ENCODE measurements around the gene S100A9.

The S100A9 gene

DNA sequence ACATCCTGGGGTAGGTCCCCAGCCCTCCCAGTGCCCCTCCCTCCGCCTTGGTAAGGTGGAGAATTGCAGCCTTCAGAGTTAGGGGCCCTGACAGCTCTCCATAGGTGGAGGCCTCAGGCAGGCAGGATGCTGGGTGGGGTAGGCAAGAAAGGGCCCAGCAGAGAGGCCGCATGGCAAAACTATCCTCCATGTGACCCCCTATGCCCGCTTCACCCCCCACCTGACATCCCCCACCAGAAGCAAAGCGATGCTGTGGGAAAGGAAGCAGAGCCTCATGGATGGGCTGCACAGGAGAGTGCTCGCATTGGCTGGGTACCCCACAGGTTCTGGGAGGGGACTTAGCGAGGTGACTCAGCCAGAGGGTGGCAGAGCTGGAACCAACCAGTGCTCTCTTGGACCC is 1.6 kb downstream of the S100A9 start:
- TF ChIP-seq, protein P1, sequence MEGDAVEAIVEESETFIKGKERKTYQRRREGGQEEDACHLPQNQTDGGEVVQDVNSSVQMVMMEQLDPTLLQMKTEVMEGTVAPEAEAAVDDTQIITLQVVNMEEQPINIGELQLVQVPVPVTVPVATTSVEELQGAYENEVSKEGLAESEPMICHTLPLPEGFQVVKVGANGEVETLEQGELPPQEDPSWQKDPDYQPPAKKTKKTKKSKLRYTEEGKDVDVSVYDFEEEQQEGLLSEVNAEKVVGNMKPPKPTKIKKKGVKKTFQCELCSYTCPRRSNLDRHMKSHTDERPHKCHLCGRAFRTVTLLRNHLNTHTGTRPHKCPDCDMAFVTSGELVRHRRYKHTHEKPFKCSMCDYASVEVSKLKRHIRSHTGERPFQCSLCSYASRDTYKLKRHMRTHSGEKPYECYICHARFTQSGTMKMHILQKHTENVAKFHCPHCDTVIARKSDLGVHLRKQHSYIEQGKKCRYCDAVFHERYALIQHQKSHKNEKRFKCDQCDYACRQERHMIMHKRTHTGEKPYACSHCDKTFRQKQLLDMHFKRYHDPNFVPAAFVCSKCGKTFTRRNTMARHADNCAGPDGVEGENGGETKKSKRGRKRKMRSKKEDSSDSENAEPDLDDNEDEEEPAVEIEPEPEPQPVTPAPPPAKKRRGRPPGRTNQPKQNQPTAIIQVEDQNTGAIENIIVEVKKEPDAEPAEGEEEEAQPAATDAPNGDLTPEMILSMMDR (IDR thresholded peaks at IDR 0.05), result no peak
- TF ChIP-seq ZFX (IDR thresholded peaks at IDR 0.05; ENCODE audit: borderline replicate concordance), result no peak
- H3K27ac ChIP-seq, result no peak overlapping the region

DNA sequence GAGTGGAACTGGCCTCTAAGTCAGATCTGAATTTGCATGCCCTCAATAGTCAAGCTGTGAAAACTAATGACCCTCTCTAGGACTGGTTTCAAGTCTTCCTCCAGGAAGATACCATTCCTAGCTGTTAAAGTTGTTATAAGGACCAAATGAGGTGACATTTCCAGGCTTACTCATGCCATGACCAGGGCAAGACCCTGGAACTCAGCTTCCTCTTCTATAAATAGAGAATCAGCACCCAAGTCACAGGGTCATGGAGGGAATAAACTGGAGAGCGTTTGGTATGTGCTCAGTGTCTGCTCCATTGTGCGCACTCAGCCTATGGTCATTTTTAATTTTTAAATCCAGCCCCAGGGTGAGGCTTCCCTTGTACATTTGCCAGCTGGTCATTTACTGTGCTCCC is 2.5 kb downstream of the S100A9 start:
- H3K27ac ChIP-seq, result no peak overlapping the region
- no peak for TF ChIP-seq ZFX (IDR thresholded peaks at IDR 0.05; ENCODE audit: borderline replicate concordance)
- TF ChIP-seq, protein P1 (IDR thresholded peaks at IDR 0.05), result no peak

DNA sequence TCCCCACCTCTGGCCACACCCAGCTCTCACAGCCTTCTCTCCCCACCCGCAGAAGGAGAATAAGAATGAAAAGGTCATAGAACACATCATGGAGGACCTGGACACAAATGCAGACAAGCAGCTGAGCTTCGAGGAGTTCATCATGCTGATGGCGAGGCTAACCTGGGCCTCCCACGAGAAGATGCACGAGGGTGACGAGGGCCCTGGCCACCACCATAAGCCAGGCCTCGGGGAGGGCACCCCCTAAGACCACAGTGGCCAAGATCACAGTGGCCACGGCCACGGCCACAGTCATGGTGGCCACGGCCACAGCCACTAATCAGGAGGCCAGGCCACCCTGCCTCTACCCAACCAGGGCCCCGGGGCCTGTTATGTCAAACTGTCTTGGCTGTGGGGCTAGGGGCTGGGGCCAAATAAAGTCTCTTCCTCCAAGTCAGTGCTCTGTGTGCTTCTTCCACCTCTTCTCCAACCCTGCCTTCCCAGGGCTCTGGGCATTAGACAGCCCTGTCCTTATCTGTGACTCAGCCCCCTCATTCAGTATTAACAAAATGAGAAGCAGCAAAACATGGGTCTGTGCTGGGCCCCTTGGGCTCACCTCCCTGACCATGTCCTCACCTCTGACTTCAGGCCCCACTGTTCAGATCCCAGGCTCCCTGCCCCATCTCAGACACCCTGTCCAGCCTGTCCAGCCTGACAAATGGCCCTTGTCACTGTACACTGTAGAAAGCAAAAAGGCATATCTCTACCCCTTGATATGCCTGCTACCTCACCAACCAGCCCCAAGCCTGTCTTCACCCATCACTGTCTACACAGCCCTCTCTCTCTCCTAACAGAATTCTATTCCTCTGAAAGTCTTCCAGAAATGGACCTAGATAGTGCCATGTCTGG is 3.2 kb downstream of the S100A9 start:
- TF ChIP-seq, protein P1 (IDR thresholded peaks at IDR 0.05), result no peak
- no peak for TF ChIP-seq ZFX (IDR thresholded peaks at IDR 0.05; ENCODE audit: borderline replicate concordance)
- no peak overlapping the region for H3K27ac ChIP-seq

DNA sequence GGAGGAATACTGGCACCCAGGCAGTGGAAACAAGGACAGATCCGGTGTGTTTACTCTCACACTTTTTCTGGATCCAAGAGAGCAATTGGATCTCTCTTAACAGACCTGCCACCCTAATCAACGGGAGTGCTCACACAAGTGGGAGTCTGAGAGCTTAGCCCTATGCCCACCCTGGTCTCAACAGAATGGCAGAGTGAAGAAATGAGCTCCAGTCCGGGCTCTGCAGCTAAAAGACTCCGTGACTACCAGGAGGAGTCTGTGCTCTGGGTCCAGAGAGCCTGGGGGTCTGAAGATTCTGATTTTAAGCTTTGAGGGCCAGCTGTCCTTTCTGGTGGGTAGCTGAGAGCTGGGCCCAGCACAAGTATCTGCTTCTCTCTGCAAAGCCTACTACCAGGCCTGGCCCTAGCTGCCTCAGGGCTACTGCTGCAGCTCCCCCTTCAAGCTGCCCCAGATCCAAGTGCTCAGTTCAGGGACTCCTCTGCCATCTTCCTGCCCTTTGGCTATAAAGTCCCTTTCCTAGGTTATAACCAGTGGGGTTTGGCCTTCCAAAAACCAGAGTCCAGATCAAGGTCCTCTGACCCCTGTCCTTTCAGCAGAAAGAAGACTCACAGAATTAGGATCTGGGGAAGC is 3.9 kb downstream of the S100A9 start:
- H3K27ac ChIP-seq, result no peak overlapping the region
- no peak for TF ChIP-seq ZFX (IDR thresholded peaks at IDR 0.05; ENCODE audit: borderline replicate concordance)
- TF ChIP-seq, protein P1 (IDR thresholded peaks at IDR 0.05), result no peak

DNA sequence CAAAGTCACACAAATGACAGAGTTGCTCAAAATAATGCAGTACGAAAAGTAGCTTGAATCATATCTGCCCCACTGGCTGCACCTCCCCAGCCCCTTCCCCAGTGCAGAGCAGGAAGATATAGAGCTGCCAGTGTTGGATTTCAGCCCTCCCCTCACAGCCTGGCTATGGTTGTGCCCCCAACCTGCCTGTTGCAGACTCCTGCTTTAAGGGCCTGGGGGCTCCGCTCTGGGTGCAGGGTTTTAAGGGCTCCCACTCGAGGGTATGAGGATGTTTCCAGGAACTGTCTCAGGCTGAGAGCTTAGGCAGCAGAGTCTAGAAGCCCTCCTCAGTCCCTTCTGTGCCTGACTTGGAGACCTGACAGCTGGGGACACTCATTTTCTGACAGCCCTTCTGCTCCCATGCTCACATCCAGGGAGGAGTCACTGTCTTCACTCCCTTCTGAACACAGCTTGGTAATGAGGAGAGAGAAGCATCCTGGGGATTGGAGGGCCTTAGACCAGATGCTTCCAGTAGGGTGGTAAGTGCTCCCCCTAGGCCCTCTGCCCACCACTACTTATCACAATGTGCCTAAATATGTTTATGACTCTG is 4.6 kb downstream of the S100A9 start:
- H3K27ac ChIP-seq, result no peak overlapping the region
- TF ChIP-seq, protein P1 (IDR thresholded peaks at IDR 0.05), result no peak
- TF ChIP-seq ZFX (IDR thresholded peaks at IDR 0.05; ENCODE audit: borderline replicate concordance), result no peak

DNA sequence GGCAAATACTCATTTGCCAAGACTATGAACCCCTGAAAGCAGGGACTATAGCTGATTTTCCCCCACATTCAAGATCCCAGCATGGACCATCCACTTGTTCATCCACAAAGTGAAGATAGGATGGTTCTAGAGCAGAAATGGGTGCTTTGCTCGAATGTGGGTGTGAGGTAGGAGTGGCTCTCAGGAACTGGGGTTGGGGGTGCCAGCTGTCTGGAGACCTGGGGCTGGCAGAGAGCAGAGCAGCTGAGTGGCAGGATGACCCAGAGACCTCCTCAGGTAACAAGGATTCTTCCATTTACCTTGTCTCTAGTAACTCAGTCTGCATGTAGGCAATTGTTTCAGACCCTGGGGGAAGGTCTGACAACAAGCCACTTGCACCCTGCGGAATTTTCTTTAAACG is 6.0 kb downstream of the S100A9 start:
- no peak overlapping the region for H3K27ac ChIP-seq
- TF ChIP-seq, protein P1 (IDR thresholded peaks at IDR 0.05), result no peak
- no peak for TF ChIP-seq ZFX (IDR thresholded peaks at IDR 0.05; ENCODE audit: borderline replicate concordance)

DNA sequence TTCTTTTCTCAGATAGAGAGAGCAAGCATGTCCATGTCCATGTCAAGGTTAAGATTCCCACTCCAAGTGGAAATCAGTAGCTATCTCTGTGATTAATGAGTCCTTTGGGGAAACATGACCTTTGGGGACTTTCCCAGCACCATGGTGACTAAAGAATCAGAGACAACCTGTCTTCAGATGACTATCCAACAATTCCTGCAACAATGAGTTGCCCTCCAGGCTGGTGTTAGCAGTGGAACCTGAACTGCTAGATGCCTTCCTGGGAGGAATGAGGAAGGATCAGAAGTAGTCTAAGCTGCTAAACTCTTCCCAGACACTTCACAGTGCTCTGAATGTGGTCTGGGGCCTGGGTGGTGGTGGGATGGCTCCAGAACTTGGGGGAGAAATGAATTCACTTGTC is 6.5 kb downstream of the S100A9 start:
- H3K27ac ChIP-seq, result no peak overlapping the region
- no peak for TF ChIP-seq ZFX (IDR thresholded peaks at IDR 0.05; ENCODE audit: borderline replicate concordance)
- TF ChIP-seq, protein P1 (IDR thresholded peaks at IDR 0.05), result no peak
